ENCODE measurements around the gene WDR87. TPM values are rescaled to one million over a fixed set of nuclear protein-coding genes. Genes with fewer than 3 reads are reported as not detected.
A peak's percentile ranks its signal among the peaks of the same experiment; 100 is the strongest.
"Not testable (repeated sequence)": the region's sequence is repeated elsewhere in the genome, so short reads cannot be mapped to it uniquely, and the experiment has no call there.

Gene WDR87
- total RNA-seq, 1 experiment from 2014 or later = not detected

GRCh38 chr19:37867831-37868230, 38.6 kb downstream of the WDR87 start:
- no TSS peak for BruUV-seq (replicated peaks)
- CTCF ChIA-PET = no interaction called here
- POLR2A ChIA-PET = no interaction called here
- H3K4me1 Mint-ChIP-seq (ENCODE audit: insufficient read depth, unreplicated experiment) = peaks cover 15% of the 10 kb centered on the region
- no peak for TF ChIP-seq CTCF (IDR thresholded peaks at IDR 0.05; ENCODE audit: unreplicated experiment)
- no peaks in the 10 kb centered on the region for H3K36me3 Mint-ChIP-seq (ENCODE audit: insufficient read depth, unreplicated experiment)
- intact Hi-C loops (cut with micrococcal nuclease) = no loop called here
- no peaks in the 10 kb centered on the region for H3K27me3 Mint-ChIP-seq (ENCODE audit: insufficient read depth, unreplicated experiment)
- peak; percentile 89 for DNase-seq (ENCODE audit: unreplicated experiment)
- H3K9me3 Mint-ChIP-seq (ENCODE audit: unreplicated experiment) = peaks cover 30% of the 10 kb centered on the region
- peak overlapping the region; percentile 81 for H3K27ac Mint-ChIP-seq (ENCODE audit: low read depth, unreplicated experiment)
- H3K4me3 Mint-ChIP-seq (ENCODE audit: unreplicated experiment) = no peak overlapping the region

- Mint-ChIP-seq H3K9me3 (ENCODE audit: unreplicated experiment) (peaks cover 35% of the 10 kb centered on the region), H3K4me1 (ENCODE audit: insufficient read depth, unreplicated experiment) (peaks cover 15% of the 10 kb centered on the region)
- H3K36me3 Mint-ChIP-seq (ENCODE audit: insufficient read depth, unreplicated experiment); H3K27me3 Mint-ChIP-seq (ENCODE audit: insufficient read depth, unreplicated experiment); BruUV-seq (replicated peaks); POLR2A ChIA-PET; intact Hi-C loops (cut with micrococcal nuclease); H3K27ac Mint-ChIP-seq (ENCODE audit: low read depth, unreplicated experiment); DNase-seq (ENCODE audit: unreplicated experiment); CTCF ChIA-PET; H3K4me3 Mint-ChIP-seq (ENCODE audit: unreplicated experiment): not testable (repeated sequence)
Observed at GRCh38 chr19:37865930-37866329, 40.5 kb downstream of the WDR87 start.

GRCh38 chr19:37864501-37864900, 41.9 kb downstream of the WDR87 start:
- TF ChIP-seq CTCF (IDR thresholded peaks at IDR 0.05; ENCODE audit: unreplicated experiment) = no peak
- Mint-ChIP-seq H3K4me1 (ENCODE audit: insufficient read depth, unreplicated experiment) (peaks cover 15% of the 10 kb centered on the region), H3K27me3 (ENCODE audit: insufficient read depth, unreplicated experiment) (no peaks in the 10 kb centered on the region), H3K27ac (ENCODE audit: low read depth, unreplicated experiment) (no peak overlapping the region), H3K4me3 (ENCODE audit: unreplicated experiment) (no peak overlapping the region), H3K36me3 (ENCODE audit: insufficient read depth, unreplicated experiment) (no peaks in the 10 kb centered on the region), H3K9me3 (ENCODE audit: unreplicated experiment) (peaks cover 27% of the 10 kb centered on the region)
- CTCF ChIA-PET = no interaction called here
- intact Hi-C loops (cut with micrococcal nuclease) = no loop called here
- no TSS peak for BruUV-seq (replicated peaks)
- DNase-seq (ENCODE audit: unreplicated experiment) = no peak
- POLR2A ChIA-PET = interaction anchor here (1.6 kb wide), 1 partner anchor 85 kb away, joined by 4 read pairs; the partner anchor contains the start of gene ZNF573

- ChIA-PET POLR2A (no interaction called here), CTCF (interaction anchor here (0.5 kb wide), 1 partner anchor 239 kb away, joined by 3 read pairs; no protein-coding TSS in a partner anchor)
- intact Hi-C loops (cut with micrococcal nuclease) = no loop called here
- no peak for TF ChIP-seq CTCF (IDR thresholded peaks at IDR 0.05; ENCODE audit: unreplicated experiment)
- Mint-ChIP-seq H3K4me1 (ENCODE audit: insufficient read depth, unreplicated experiment) (no peaks in the 10 kb centered on the region), H3K36me3 (ENCODE audit: insufficient read depth, unreplicated experiment) (no peaks in the 10 kb centered on the region), H3K27me3 (ENCODE audit: insufficient read depth, unreplicated experiment) (no peaks in the 10 kb centered on the region), H3K4me3 (ENCODE audit: unreplicated experiment) (no peak overlapping the region), H3K27ac (ENCODE audit: low read depth, unreplicated experiment) (no peak overlapping the region), H3K9me3 (ENCODE audit: unreplicated experiment) (no peaks in the 10 kb centered on the region)
- no peak for DNase-seq (ENCODE audit: unreplicated experiment)
- no TSS peak for BruUV-seq (replicated peaks)
Observed at GRCh38 chr19:37855098-37855497, 51.3 kb downstream of the WDR87 start.

GRCh38 chr19:37845932-37846331, 60.5 kb downstream of the WDR87 start:
- no peak overlapping the region for H3K27ac Mint-ChIP-seq (ENCODE audit: low read depth, unreplicated experiment)
- H3K36me3 Mint-ChIP-seq (ENCODE audit: insufficient read depth, unreplicated experiment) = no peaks in the 10 kb centered on the region
- H3K4me1 Mint-ChIP-seq (ENCODE audit: insufficient read depth, unreplicated experiment) = no peaks in the 10 kb centered on the region
- no peak for DNase-seq (ENCODE audit: unreplicated experiment)
- ChIA-PET POLR2A (no interaction called here), CTCF (interaction anchor here (0.7 kb wide), 1 partner anchor 124 kb away, joined by 3 read pairs; no protein-coding TSS in a partner anchor)
- H3K9me3 Mint-ChIP-seq (ENCODE audit: unreplicated experiment) = peaks cover 26% of the 10 kb centered on the region
- TF ChIP-seq CTCF (IDR thresholded peaks at IDR 0.05; ENCODE audit: unreplicated experiment) = no peak
- no peaks in the 10 kb centered on the region for H3K27me3 Mint-ChIP-seq (ENCODE audit: insufficient read depth, unreplicated experiment)
- intact Hi-C loops (cut with micrococcal nuclease) = no loop called here
- H3K4me3 Mint-ChIP-seq (ENCODE audit: unreplicated experiment) = no peak overlapping the region
- no TSS peak for BruUV-seq (replicated peaks)

Measured in MCF 10A (cell line).